ENCODE measurements around the gene MAN2B2. TPM values are rescaled to one million over a fixed set of nuclear protein-coding genes. Genes with fewer than 3 reads are reported as not detected.

The MAN2B2 gene
- total RNA-seq, 1 experiment from 2014 or later, result 34.4 TPM

DNA sequence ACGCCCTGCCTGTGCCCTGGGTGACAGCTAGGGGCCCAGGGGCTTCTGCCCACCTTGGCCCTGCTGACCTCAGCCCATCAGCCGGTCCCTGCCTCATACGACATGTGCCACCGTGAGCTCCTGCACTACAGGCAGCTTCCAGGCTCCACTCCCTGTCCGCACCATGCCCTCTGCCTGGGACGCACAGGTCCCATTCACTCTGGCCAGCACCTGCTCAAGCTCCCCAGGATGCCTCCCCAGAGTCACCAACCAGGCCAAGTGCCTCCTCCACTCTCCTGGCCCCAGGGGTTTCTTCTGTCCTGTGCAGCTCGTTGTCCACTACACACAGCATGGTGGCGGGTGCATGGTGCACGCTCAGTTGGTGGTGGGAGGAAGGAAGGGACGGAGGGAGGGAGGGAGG, 45.3 kb downstream of the MAN2B2 start:
- Histone ChIP-seq H3K4me1 (ENCODE audit: control insufficient read depth, insufficient read depth, low read length) (no peaks in the 10 kb centered on the region), H3K27ac (ENCODE audit: low read length) (no peak overlapping the region), H3K36me3 (ENCODE audit: control insufficient read depth, insufficient read depth, low read length) (no peaks in the 10 kb centered on the region), H3K9me3 (ENCODE audit: control insufficient read depth, insufficient read depth, low read depth, low read length) (no peaks in the 10 kb centered on the region), H3K4me3 (ENCODE audit: low read depth in 2 of 2, low read length in 2 of 2) (no peak overlapping the region), H3K27me3 (ENCODE audit: control insufficient read depth, insufficient read depth, low read length) (no peaks in the 10 kb centered on the region)
- ATAC-seq, result 0 out of 2 replicates have a peak, but pooled peaks have one; percentile 27
- TF ChIP-seq, protein P1, sequence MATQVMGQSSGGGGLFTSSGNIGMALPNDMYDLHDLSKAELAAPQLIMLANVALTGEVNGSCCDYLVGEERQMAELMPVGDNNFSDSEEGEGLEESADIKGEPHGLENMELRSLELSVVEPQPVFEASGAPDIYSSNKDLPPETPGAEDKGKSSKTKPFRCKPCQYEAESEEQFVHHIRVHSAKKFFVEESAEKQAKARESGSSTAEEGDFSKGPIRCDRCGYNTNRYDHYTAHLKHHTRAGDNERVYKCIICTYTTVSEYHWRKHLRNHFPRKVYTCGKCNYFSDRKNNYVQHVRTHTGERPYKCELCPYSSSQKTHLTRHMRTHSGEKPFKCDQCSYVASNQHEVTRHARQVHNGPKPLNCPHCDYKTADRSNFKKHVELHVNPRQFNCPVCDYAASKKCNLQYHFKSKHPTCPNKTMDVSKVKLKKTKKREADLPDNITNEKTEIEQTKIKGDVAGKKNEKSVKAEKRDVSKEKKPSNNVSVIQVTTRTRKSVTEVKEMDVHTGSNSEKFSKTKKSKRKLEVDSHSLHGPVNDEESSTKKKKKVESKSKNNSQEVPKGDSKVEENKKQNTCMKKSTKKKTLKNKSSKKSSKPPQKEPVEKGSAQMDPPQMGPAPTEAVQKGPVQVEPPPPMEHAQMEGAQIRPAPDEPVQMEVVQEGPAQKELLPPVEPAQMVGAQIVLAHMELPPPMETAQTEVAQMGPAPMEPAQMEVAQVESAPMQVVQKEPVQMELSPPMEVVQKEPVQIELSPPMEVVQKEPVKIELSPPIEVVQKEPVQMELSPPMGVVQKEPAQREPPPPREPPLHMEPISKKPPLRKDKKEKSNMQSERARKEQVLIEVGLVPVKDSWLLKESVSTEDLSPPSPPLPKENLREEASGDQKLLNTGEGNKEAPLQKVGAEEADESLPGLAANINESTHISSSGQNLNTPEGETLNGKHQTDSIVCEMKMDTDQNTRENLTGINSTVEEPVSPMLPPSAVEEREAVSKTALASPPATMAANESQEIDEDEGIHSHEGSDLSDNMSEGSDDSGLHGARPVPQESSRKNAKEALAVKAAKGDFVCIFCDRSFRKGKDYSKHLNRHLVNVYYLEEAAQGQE (IDR thresholded peaks at IDR 0.05; ENCODE audit: insufficient read depth in 1 of 2, low read depth in 2 of 2, low read length in 1 of 2), result no peak
- TF ChIP-seq, protein P2, sequence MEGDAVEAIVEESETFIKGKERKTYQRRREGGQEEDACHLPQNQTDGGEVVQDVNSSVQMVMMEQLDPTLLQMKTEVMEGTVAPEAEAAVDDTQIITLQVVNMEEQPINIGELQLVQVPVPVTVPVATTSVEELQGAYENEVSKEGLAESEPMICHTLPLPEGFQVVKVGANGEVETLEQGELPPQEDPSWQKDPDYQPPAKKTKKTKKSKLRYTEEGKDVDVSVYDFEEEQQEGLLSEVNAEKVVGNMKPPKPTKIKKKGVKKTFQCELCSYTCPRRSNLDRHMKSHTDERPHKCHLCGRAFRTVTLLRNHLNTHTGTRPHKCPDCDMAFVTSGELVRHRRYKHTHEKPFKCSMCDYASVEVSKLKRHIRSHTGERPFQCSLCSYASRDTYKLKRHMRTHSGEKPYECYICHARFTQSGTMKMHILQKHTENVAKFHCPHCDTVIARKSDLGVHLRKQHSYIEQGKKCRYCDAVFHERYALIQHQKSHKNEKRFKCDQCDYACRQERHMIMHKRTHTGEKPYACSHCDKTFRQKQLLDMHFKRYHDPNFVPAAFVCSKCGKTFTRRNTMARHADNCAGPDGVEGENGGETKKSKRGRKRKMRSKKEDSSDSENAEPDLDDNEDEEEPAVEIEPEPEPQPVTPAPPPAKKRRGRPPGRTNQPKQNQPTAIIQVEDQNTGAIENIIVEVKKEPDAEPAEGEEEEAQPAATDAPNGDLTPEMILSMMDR (IDR thresholded peaks at IDR 0.05), result no peak
- no peak for TF ChIP-seq SIN3A (IDR thresholded peaks at IDR 0.05; ENCODE audit: borderline replicate concordance, insufficient read depth, low read depth, low read length)
- in situ Hi-C loops (cut with HindIII; ENCODE audit: low pct_unique_long_range_greater_than_20kb, low sequenced_read_pairs) (no loop called here), intact Hi-C loops (cut with micrococcal nuclease; ENCODE audit: unreplicated experiment) (no loop called here)
- no TSS peak for BruUV-seq (replicated peaks)
- ChIA-PET POLR2A (no interaction called here), CTCF (no interaction called here)
- no peak for DNase-seq (ENCODE audit: low read depth, low spot score)

DNA sequence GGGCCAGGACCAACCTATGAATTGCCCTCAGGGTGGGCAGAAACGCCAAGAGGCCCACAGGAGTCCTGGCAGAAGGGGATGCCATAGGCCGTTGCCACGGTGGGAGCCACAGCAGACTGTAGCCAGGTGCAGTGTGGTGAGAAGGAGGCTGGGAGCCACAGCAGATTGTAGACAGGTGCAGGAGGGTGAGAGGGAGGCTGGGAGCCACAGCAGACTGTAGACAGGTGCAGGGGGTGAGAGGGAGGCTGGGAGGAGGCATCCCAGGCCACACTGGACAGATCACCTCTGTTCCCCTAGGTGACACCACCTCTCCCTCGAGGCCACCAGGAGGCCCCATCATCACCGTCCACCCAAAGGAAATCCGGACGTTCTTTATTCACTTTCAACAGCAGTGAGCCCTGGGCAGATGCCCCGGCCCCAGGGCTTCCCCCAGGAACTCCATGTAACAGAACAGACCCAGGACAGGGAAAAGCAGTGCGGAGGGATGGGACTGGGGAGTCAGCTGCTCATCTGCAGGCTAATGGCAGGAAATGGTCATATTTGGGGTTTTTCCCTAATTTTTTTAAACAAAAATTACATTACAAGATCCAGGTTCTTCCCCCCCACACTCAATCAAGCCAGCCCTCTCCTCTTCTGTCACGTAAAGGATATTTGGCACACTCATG, 46.0 kb downstream of the MAN2B2 start:
- no peak overlapping the region for H3K4me3 ChIP-seq (ENCODE audit: low read depth in 2 of 2, low read length in 2 of 2)
- H3K36me3 ChIP-seq (ENCODE audit: control insufficient read depth, insufficient read depth, low read length), result no peaks in the 10 kb centered on the region
- DNase-seq (ENCODE audit: low read depth, low spot score) (no peak), ATAC-seq (peak; percentile 54; the same call in 1 of the 2 replicates)
- no TSS peak for BruUV-seq (replicated peaks)
- H3K4me1 ChIP-seq (ENCODE audit: control insufficient read depth, insufficient read depth, low read length), result no peaks in the 10 kb centered on the region
- intact Hi-C loops (cut with micrococcal nuclease; ENCODE audit: unreplicated experiment) (no loop called here), in situ Hi-C loops (cut with HindIII; ENCODE audit: low pct_unique_long_range_greater_than_20kb, low sequenced_read_pairs) (no loop called here)
- H3K27ac ChIP-seq (ENCODE audit: low read length), result no peak overlapping the region
- H3K9me3 ChIP-seq (ENCODE audit: control insufficient read depth, insufficient read depth, low read depth, low read length), result no peaks in the 10 kb centered on the region
- ChIA-PET CTCF (no interaction called here), POLR2A (no interaction called here)
- TF ChIP-seq, protein P2 (IDR thresholded peaks at IDR 0.05), result no peak
- TF ChIP-seq SIN3A (IDR thresholded peaks at IDR 0.05; ENCODE audit: borderline replicate concordance, insufficient read depth, low read depth, low read length) (no peak), POLR2AphosphoS5 (IDR thresholded peaks at IDR 0.05; ENCODE audit: low read depth, low read length) (no peak)
- TF ChIP-seq, protein P1 (IDR thresholded peaks at IDR 0.05; ENCODE audit: insufficient read depth in 1 of 2, low read depth in 2 of 2, low read length in 1 of 2), result no peak
- no peaks in the 10 kb centered on the region for H3K27me3 ChIP-seq (ENCODE audit: control insufficient read depth, insufficient read depth, low read length)

Data from Panc1 (cell line).